Measurements from ENCODE around the gene GAS6. TPM values are rescaled to one million over a fixed set of nuclear protein-coding genes. Genes with fewer than 3 reads are reported as not detected.

The GAS6 gene
- total and polyA plus RNA-seq, 11 donors = 96.7 to 438 (median 183) TPM

DNA sequence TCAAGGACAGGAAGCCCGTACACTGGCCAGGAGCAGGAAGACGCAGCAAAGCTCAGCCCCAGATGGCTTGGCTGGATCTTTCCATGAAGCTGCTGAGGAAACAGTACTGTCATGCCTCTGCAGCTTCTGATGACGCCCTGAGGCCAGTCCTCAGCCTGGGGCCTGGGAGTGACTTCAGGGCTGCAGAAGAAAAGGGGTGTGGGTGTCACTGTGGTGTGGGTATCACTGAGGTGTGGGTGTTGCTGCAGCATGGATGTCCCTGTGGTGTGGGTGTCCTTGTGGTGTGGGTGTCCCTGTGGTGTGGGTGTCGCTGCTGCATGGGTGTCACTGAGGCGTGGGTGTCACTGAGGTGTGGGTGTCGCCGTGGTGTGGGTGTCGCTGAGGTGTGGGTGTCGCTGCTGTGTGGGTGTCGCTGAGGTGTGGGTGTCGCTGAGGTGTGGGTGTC lies 12.0 kb upstream of the GAS6 start:
- H3K4me3 ChIP-seq = no peak overlapping the region
- 67 to 80% (median 74%) methylated on average over 11 of the region's 11 CpGs for WGBS, 4 donors
- no peak for ATAC-seq
- peaks cover 0 to 27% (median 16%) of the 10 kb centered on the region in 12 donors for H3K4me1 ChIP-seq
- no peaks in the 10 kb centered on the region for H3K27me3 ChIP-seq
- H3K9me3 ChIP-seq = no peaks in the 10 kb centered on the region
- DNase-seq = no peak
- TF ChIP-seq, protein P1, sequence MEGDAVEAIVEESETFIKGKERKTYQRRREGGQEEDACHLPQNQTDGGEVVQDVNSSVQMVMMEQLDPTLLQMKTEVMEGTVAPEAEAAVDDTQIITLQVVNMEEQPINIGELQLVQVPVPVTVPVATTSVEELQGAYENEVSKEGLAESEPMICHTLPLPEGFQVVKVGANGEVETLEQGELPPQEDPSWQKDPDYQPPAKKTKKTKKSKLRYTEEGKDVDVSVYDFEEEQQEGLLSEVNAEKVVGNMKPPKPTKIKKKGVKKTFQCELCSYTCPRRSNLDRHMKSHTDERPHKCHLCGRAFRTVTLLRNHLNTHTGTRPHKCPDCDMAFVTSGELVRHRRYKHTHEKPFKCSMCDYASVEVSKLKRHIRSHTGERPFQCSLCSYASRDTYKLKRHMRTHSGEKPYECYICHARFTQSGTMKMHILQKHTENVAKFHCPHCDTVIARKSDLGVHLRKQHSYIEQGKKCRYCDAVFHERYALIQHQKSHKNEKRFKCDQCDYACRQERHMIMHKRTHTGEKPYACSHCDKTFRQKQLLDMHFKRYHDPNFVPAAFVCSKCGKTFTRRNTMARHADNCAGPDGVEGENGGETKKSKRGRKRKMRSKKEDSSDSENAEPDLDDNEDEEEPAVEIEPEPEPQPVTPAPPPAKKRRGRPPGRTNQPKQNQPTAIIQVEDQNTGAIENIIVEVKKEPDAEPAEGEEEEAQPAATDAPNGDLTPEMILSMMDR (IDR thresholded peaks at IDR 0.05) = no peak
- TF ChIP-seq POLR2A (IDR thresholded peaks at IDR 0.05) = no peak
- intact Hi-C loops (cut with DNase I) = no loop called here
- no peaks in the 10 kb centered on the region for H3K36me3 ChIP-seq
- H3K27ac ChIP-seq = no peak overlapping the region

DNA sequence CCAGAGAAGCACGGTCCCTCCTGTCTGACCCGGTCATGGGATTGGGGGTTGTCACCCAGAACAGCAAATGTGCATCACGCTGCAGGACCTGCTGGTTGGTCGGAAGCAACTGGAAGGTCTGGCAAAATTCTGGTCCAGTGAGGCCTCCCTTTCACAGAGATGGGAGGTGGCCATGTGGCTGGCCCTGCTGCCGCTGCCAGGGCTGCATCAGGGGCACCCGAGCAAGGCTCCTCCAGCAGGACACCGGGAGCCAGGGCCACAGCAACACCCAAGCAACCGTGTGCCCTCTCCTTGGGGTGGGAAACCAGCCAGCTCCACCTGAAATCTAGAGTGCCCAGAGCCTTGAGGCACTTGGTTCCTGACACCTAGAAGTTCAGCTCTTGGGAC lies 11.5 kb upstream of the GAS6 start:
- H3K27me3 ChIP-seq = no peaks in the 10 kb centered on the region
- H3K4me3 ChIP-seq = no peak overlapping the region
- H3K4me1 ChIP-seq = peaks cover 0 to 22% (median 13%) of the 10 kb centered on the region in 12 donors
- TF ChIP-seq POLR2A (IDR thresholded peaks at IDR 0.05) = no peak
- TF ChIP-seq, protein P1 (IDR thresholded peaks at IDR 0.05) = no peak
- DNase-seq = no peak
- no peak for ATAC-seq
- no peaks in the 10 kb centered on the region for H3K9me3 ChIP-seq
- H3K36me3 ChIP-seq = no peaks in the 10 kb centered on the region
- WGBS, 4 donors = 92 to 93% (median 93%) methylated on average over 8 of the region's 8 CpGs
- H3K27ac ChIP-seq = no peak overlapping the region
- intact Hi-C loops (cut with DNase I) = no loop called here

- intact Hi-C loops (cut with DNase I) = no loop called here
- TF ChIP-seq POLR2A (IDR thresholded peaks at IDR 0.05) = no peak
- Histone ChIP-seq H3K27ac (no peak overlapping the region), H3K4me1 (peaks cover 0 to 16% (median 12%) of the 10 kb centered on the region in 12 donors), H3K4me3 (no peak overlapping the region), H3K27me3 (no peaks in the 10 kb centered on the region), H3K9me3 (no peaks in the 10 kb centered on the region), H3K36me3 (no peaks in the 10 kb centered on the region)
- ATAC-seq (no peak), DNase-seq (no peak)
- 86 to 91% (median 89%) methylated on average over 25 to 26 of the region's 26 CpGs for WGBS, 4 donors
Measured at GRCh38 chr13:113874579-113875428, 10.9 kb upstream of the GAS6 start.

- Histone ChIP-seq H3K4me1 (peaks cover 0 to 10% (median 6%) of the 10 kb centered on the region in 12 donors), H3K27ac (no peak overlapping the region), H3K27me3 (no peaks in the 10 kb centered on the region), H3K36me3 (no peaks in the 10 kb centered on the region), H3K9me3 (no peaks in the 10 kb centered on the region), H3K4me3 (no peak overlapping the region)
- 89 to 100% (median 92%) methylated on average over 5 to 10 of the region's 10 CpGs for WGBS, 4 donors
- intact Hi-C loops (cut with DNase I) = no loop called here
- ATAC-seq (no peak), DNase-seq (no peak)
- TF ChIP-seq POLR2A (IDR thresholded peaks at IDR 0.05) = no peak
- TF ChIP-seq, protein P1 (IDR thresholded peaks at IDR 0.05) = no peak
Measured at GRCh38 chr13:113874177-113874576, 10.3 kb upstream of the GAS6 start.
